Measurements from ENCODE around the gene S100PBP. TPM values are rescaled to one million over a fixed set of nuclear protein-coding genes. Genes with fewer than 3 reads are reported as not detected.

The S100PBP gene
- total and polyA plus RNA-seq, 9 of the 15 experiments (the other 6 are each of a cell fraction or from before 2014, with no cell fraction given) = 22.9 to 60.2 (median 32.9) TPM

DNA sequence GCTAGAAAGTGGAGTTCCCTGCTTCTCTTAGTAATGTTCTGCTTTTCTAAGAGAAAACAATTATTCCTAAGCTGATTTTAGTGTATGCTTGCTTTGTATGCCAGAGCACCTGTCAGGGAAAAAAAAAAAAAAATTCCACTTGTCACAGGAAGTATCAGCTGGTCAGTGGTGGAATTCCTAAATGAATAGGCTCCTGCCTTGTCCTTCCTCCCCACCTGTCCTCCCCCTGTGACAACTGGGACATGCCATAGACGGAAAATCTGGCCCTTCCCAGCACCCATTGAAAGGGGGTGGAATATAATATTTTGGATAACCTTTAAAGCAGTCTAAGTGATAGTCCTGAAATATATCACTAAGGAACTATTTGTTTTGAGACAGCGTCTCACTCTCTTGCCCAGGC lies 42.5 kb downstream of the S100PBP start:
- no TSS peak for BruUV-seq (replicated peaks)
- ATAC-seq = no peak

GRCh38 chr1:32860566-32860965 lies 43.1 kb downstream of the S100PBP start:
- ChIA-PET POLR2A (interaction anchor here (0.6 to 1.3 kb wide), 3 partner anchors 12 to 132 kb away, joined by 3 read pairs; no protein-coding TSS in a partner anchor), CTCF (ENCODE audit: low intra/inter-chr PET ratio) (interaction anchor here (0.7 kb wide), 1 partner anchor 303 kb away, joined by 4 read pairs; no protein-coding TSS in a partner anchor)
- Histone ChIP-seq H3K4me2 (ENCODE audit: insufficient read depth, low read length) (no peak overlapping the region), H3K27me3 (ENCODE audit: control insufficient read depth in 2 of 2, insufficient read depth in 2 of 2, low read length in 2 of 2) (no peaks in the 10 kb centered on the region), H3K79me2 (ENCODE audit: control insufficient read depth, insufficient read depth, low read length) (no peaks in the 10 kb centered on the region), H2AFZ (ENCODE audit: low read depth, low read length) (no peak overlapping the region), H3K36me3 (ENCODE audit: control insufficient read depth, insufficient read depth, low read length) (peaks cover 62% of the 10 kb centered on the region), H3K9me3 (replicated peaks; ENCODE audit: control insufficient read depth, insufficient read depth, low read depth, low read length) (no peaks in the 10 kb centered on the region), H3K4me1 (replicated peaks in 1 of 2; ENCODE audit: control insufficient read depth in 2 of 2, insufficient read depth in 2 of 2, low read length in 2 of 2) (peaks cover 0 to 3% of the 10 kb centered on the region in 2 experiments; a peak in 1 of 5 replicates), H3K9me1 (ENCODE audit: control insufficient read depth, insufficient read depth, low read length) (no peaks in the 10 kb centered on the region), H3K9ac (ENCODE audit: insufficient read depth in 1 of 2, low read depth in 2 of 2, low read length in 2 of 2) (no peak overlapping the region), H3K27ac (ENCODE audit: extremely low read depth, low read depth, low read length) (no peak overlapping the region), H3K4me3 (no peak overlapping the region), H4K20me1 (replicated peaks; ENCODE audit: control insufficient read depth, insufficient read depth, low read length) (no peaks in the 10 kb centered on the region)
- intact Hi-C loops (cut with micrococcal nuclease) = no loop called here
- in situ Hi-C loops (cut with MboI) = no loop called here
- no TSS peak for BruUV-seq (replicated peaks)
- no peak for FAIRE-seq
- no peak for DNase-seq (ENCODE audit: extremely low read depth in 1 of 4, low spot score in 3 of 4)
- ATAC-seq = no peak
- TF ChIP-seq JUND (IDR thresholded peaks at IDR 0.05; ENCODE audit: borderline replicate concordance, low read depth, low read length) = no peak
- no peak for TF ChIP-seq JUND (tag; IDR thresholded peaks at IDR 0.05; ENCODE audit: borderline replicate concordance, low read depth, low read length)

More for the DNA sequence above, 42.5 kb downstream of the S100PBP start:
- H4K20me1 ChIP-seq (replicated peaks; ENCODE audit: control insufficient read depth, insufficient read depth, low read length) = no peaks in the 10 kb centered on the region
- H3K4me3 ChIP-seq = no peak overlapping the region
- intact Hi-C loops (cut with micrococcal nuclease) = no loop called here
- H3K9me1 ChIP-seq (ENCODE audit: control insufficient read depth, insufficient read depth, low read length) = no peaks in the 10 kb centered on the region
- H3K9me3 ChIP-seq (replicated peaks; ENCODE audit: control insufficient read depth, insufficient read depth, low read depth, low read length) = no peaks in the 10 kb centered on the region
- no peak for TF ChIP-seq ZNF583 (CRISPR knock-in tag; IDR thresholded peaks at IDR 0.05)
- no peak for TF ChIP-seq DNMT1 (IDR thresholded peaks at IDR 0.05)
- TF ChIP-seq ZNF263 (CRISPR knock-in tag; IDR thresholded peaks at IDR 0.05; ENCODE audit: borderline replicate concordance) = peak; percentile 76
- TF ChIP-seq CBX2 (IDR thresholded peaks at IDR 0.05; ENCODE audit: insufficient read depth, low read length, poor library complexity, severe bottlenecking) = no peak
- in situ Hi-C loops (cut with MboI) = no loop called here
- peaks cover 68% of the 10 kb centered on the region for H3K36me3 ChIP-seq (ENCODE audit: control insufficient read depth, insufficient read depth, low read length)
- H3K4me1 ChIP-seq (replicated peaks in 1 of 2; ENCODE audit: control insufficient read depth in 2 of 2, insufficient read depth in 2 of 2, low read length in 2 of 2) = peaks cover 0 to 3% of the 10 kb centered on the region in 2 experiments; a peak in 1 of 5 replicates
- H3K4me2 ChIP-seq (ENCODE audit: insufficient read depth, low read length) = no peak overlapping the region
- no peaks in the 10 kb centered on the region for H3K79me2 ChIP-seq (ENCODE audit: control insufficient read depth, insufficient read depth, low read length)
- H3K27me3 ChIP-seq (ENCODE audit: control insufficient read depth in 2 of 2, insufficient read depth in 2 of 2, low read length in 2 of 2) = no peaks in the 10 kb centered on the region
- H3K27ac ChIP-seq (ENCODE audit: extremely low read depth, low read depth, low read length) = no peak overlapping the region
- FAIRE-seq = no peak
- POLR2A ChIA-PET = interaction anchor here (0.6 to 1.5 kb wide), 3 partner anchors 12 to 37 kb away, joined by 3 read pairs; no protein-coding TSS in a partner anchor
- WGBS (ENCODE audit: insufficient coverage, low coverage, missing lambda C conversion rate) = 83% methylated on average over 2 of the region's 2 CpGs
- H3K9ac ChIP-seq (ENCODE audit: insufficient read depth in 1 of 2, low read depth in 2 of 2, low read length in 2 of 2) = no peak overlapping the region; a peak in 1 of 4 replicates
- CTCF ChIA-PET (ENCODE audit: low intra/inter-chr PET ratio) = interaction anchor here (0.7 kb wide), 1 partner anchor 304 kb away, joined by 4 read pairs; no protein-coding TSS in a partner anchor
- DNase-seq (ENCODE audit: extremely low read depth in 1 of 4, low spot score in 3 of 4) = no peak
- H2AFZ ChIP-seq (ENCODE audit: low read depth, low read length) = no peak overlapping the region

All from K562 (cell line).